ENCODE measurements around the gene MEIOSIN. TPM values are rescaled to one million over a fixed set of nuclear protein-coding genes. Genes with fewer than 3 reads are reported as not detected.
A peak's percentile ranks its signal among the peaks of the same experiment; 100 is the strongest.

MEIOSIN gene
- total RNA-seq, 4 donors from 2014 or later, result not detected

- H3K27ac ChIP-seq, result peak overlapping the region; percentile 81 to 97 (median 88)
- intact Hi-C loops (cut with DNase I; ENCODE audit: low total_unique reads), result no loop called here
- H3K9me3 ChIP-seq, result no peaks in the 10 kb centered on the region
- H3K4me1 ChIP-seq, result peaks cover 12 to 55% (median 49%) of the 10 kb centered on the region in 4 donors
- peak overlapping the region in 3 of 4 donors; percentile 38 to 53 (median 42) for H3K4me3 ChIP-seq
- in situ Hi-C loops (cut with MboI; ENCODE audit: low pct_ligation_motif_present in 1 of 4, low pct_unique_long_range_greater_than_20kb in 1 of 4, low sequenced_read_pairs in 3 of 4), result no loop called here
- WGBS, 2 donors (ENCODE audit: low coverage in 1 of 2), result 42 to 49% methylated on average over 2 to 13 of the region's 13 CpGs
- TF ChIP-seq POLR2A (IDR thresholded peaks at IDR 0.05) (no peak), POLR2AphosphoS5 (IDR thresholded peaks at IDR 0.05) (no peak), EP300 (IDR thresholded peaks at IDR 0.05; ENCODE audit: low read depth) (no peak), CTCF (IDR thresholded peaks at IDR 0.05) (no peak)
- H3K36me3 ChIP-seq, result no peaks in the 10 kb centered on the region
- no peaks in the 10 kb centered on the region for H3K27me3 ChIP-seq
- no peak for DNase-seq
Measured at GRCh38 chr19:45780448-45781213, 47.4 kb downstream of the MEIOSIN start.

GRCh38 chr19:45781214-45782161 lies 48.2 kb downstream of the MEIOSIN start:
- Histone ChIP-seq H3K36me3 (peaks cover 0 to 5% (median 2%) of the 10 kb centered on the region in 4 donors), H3K27ac (peak overlapping the region; percentile 81 to 97 (median 88)), H3K4me1 (peaks cover 12 to 55% (median 49%) of the 10 kb centered on the region in 4 donors), H3K9me3 (no peaks in the 10 kb centered on the region), H3K4me3 (peak overlapping the region; percentile 38 to 56 (median 48)), H3K27me3 (no peaks in the 10 kb centered on the region)
- WGBS, 2 donors (ENCODE audit: low coverage in 1 of 2), result 21 to 45% methylated on average over 3 to 16 of the region's 17 CpGs
- no peak for TF ChIP-seq CTCF (IDR thresholded peaks at IDR 0.05)
- peak in 1 of 3 donors; percentile 54 for TF ChIP-seq POLR2AphosphoS5 (IDR thresholded peaks at IDR 0.05)
- TF ChIP-seq POLR2A (IDR thresholded peaks at IDR 0.05), result no peak
- peak; percentile 50 for DNase-seq
- in situ Hi-C loops (cut with MboI; ENCODE audit: low pct_ligation_motif_present in 1 of 4, low pct_unique_long_range_greater_than_20kb in 1 of 4, low sequenced_read_pairs in 3 of 4), result no loop called here
- intact Hi-C loops (cut with DNase I; ENCODE audit: low total_unique reads), result no loop called here

GRCh38 chr19:45782162-45782691 lies 49.0 kb downstream of the MEIOSIN start, which contains the start of gene DMPK:
DMPK (minus strand) TSS chr19:45782490; CDS start chr19:45782352, 138 bp downstream.
- in situ Hi-C loops (cut with MboI; ENCODE audit: low pct_ligation_motif_present in 1 of 4, low pct_unique_long_range_greater_than_20kb in 1 of 4, low sequenced_read_pairs in 3 of 4) (no loop called here), intact Hi-C loops (cut with DNase I; ENCODE audit: low total_unique reads) (no loop called here)
- Histone ChIP-seq H3K4me1 (peaks cover 12 to 55% (median 49%) of the 10 kb centered on the region in 4 donors), H3K27me3 (no peaks in the 10 kb centered on the region), H3K27ac (peak within 1 kb of the TSS; percentile 81 to 97 (median 88)), H3K4me3 (peak within 1 kb of the TSS; percentile 38 to 56 (median 48)), H3K36me3 (peaks cover 0 to 12% (median 4%) of the 10 kb centered on the region in 4 donors), H3K9me3 (no peaks in the 10 kb centered on the region)
- TF ChIP-seq CTCF (IDR thresholded peaks at IDR 0.05) (no peak), POLR2A (IDR thresholded peaks at IDR 0.05) (no peak), POLR2AphosphoS5 (IDR thresholded peaks at IDR 0.05) (peak in 2 of 3 donors; percentile 27 to 36), EP300 (IDR thresholded peaks at IDR 0.05; ENCODE audit: low read depth) (no peak)
- 10 to 34% methylated on average over 2 to 6 of the region's 18 CpGs for WGBS, 2 donors (ENCODE audit: low coverage in 1 of 2)
- no peak for DNase-seq

All from transverse colon (tissue), 4 donors.